Measurements from ENCODE around the gene HLA-DPB1.

- no peak for TF ChIP-seq SUZ12 (IDR thresholded peaks at IDR 0.05)
- no peak for TF ChIP-seq FOXK2 (IDR thresholded peaks at IDR 0.05)
- TF ChIP-seq FOXA1 (IDR thresholded peaks at IDR 0.05) = no peak
- TF ChIP-seq ZNF384 (IDR thresholded peaks at IDR 0.05) = no peak
- no peak for TF ChIP-seq HDGF (IDR thresholded peaks at IDR 0.05; ENCODE audit: borderline replicate concordance)
- no peak for TF ChIP-seq ARNT (IDR thresholded peaks at IDR 0.05)
- TF ChIP-seq FOXM1 (IDR thresholded peaks at IDR 0.05; ENCODE audit: borderline replicate concordance) = no peak
Measured at GRCh38 chr6:33075208-33075567, 602 bp upstream of the HLA-DPB1 start.

Data from HEK293T (cell line).